ENCODE measurements around the gene NKX2-4.

The NKX2-4 gene

DNA sequence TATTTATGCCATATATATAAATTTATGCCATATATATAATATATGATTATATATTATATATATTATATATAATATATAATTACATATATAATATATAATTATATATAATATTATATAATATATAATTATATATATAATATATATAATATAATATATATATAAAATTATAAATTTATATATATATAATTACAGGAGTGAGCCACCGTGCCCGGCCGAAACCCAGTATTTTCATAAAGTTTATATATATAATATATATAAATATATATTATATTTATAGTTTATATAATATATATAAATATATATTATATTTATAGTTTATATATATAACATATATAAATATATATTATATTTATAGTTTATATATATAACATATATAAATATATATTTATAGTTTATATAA lies 31.6 kb downstream of the NKX2-4 start:
- Mint-ChIP-seq H3K36me3 (ENCODE audit: low read depth) (peaks cover 87% of the 10 kb centered on the region), H3K4me1 (ENCODE audit: low read depth) (peaks cover 17% of the 10 kb centered on the region), H3K4me3 (no peak overlapping the region), H3K27ac (no peak overlapping the region), H3K9me3 (no peaks in the 10 kb centered on the region), H3K27me3 (no peaks in the 10 kb centered on the region)
- intact Hi-C loops (cut with micrococcal nuclease), result no loop called here

DNA sequence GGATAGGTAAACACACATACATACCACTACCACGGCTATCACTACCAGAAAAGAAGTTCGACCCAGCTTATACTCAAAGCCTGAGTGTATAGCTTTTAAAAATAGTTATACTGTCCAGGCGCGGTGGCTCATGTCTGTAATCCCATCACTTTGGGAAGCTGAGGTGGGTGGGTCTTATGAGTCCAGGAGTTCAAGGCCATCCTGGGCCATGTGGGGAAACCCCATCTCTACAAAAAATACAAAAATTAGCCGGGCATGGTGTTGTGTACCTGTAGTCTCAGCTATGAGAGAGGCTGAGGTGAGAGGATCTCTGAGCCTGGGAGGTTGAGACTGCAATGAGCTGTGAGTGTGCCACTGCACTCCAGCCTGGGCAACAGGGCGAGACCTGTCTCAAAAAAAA lies 32.9 kb downstream of the NKX2-4 start:
- Mint-ChIP-seq H3K4me3 (no peak overlapping the region), H3K9me3 (no peaks in the 10 kb centered on the region), H3K36me3 (ENCODE audit: low read depth) (peaks cover 86% of the 10 kb centered on the region), H3K4me1 (ENCODE audit: low read depth) (peaks cover 30% of the 10 kb centered on the region), H3K27me3 (no peaks in the 10 kb centered on the region), H3K27ac (no peak overlapping the region)
- intact Hi-C loops (cut with micrococcal nuclease), result no loop called here

DNA sequence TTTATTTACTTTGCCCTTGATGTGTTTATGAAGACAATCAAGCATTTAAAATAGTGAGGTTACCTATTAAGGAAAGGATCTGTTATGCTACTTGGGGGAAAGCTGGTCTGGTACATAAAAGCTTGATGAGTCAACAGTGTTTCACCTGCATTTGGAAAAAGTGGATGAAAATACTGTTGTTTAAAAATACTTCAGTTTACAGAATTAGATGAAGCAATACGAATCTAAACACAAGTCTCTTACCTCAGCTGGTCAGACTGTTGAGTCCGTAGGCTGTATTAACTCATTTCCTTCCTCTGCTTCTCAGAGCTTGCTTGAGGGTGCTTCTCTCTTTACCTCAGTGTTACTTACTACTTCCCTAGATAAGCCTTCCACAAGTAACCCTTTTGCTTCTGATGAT lies 36.1 kb downstream of the NKX2-4 start:
- peaks cover 30% of the 10 kb centered on the region for H3K4me1 Mint-ChIP-seq (ENCODE audit: low read depth)
- H3K36me3 Mint-ChIP-seq (ENCODE audit: low read depth), result peaks cover 87% of the 10 kb centered on the region
- H3K9me3 Mint-ChIP-seq, result no peaks in the 10 kb centered on the region
- H3K4me3 Mint-ChIP-seq, result no peak overlapping the region
- no peak overlapping the region for H3K27ac Mint-ChIP-seq
- intact Hi-C loops (cut with micrococcal nuclease), result no loop called here
- no peaks in the 10 kb centered on the region for H3K27me3 Mint-ChIP-seq

DNA sequence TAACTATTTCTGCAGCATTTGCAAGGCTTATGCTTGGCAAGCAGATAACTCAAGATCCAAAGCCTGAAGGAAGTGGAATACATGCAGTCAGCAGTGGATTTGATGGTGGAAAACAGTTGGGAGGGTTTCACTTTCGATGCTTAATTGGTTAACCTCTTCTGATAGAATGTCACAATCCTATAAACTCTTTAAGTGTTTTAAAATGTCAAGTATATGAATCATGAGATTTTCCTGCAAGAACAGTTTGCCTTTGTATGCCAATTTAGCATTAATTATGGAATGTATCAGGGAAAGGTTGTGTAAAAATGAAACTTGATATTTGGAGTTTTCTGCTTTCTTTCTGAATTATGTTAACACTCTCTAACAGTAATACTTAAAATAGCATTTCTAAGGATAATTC lies 36.6 kb downstream of the NKX2-4 start:
- intact Hi-C loops (cut with micrococcal nuclease), result no loop called here
- no peaks in the 10 kb centered on the region for H3K27me3 Mint-ChIP-seq
- peak overlapping the region; percentile 33 for H3K27ac Mint-ChIP-seq
- no peak overlapping the region for H3K4me3 Mint-ChIP-seq
- no peaks in the 10 kb centered on the region for H3K9me3 Mint-ChIP-seq
- H3K36me3 Mint-ChIP-seq (ENCODE audit: low read depth), result peaks cover 90% of the 10 kb centered on the region
- H3K4me1 Mint-ChIP-seq (ENCODE audit: low read depth), result peaks cover 30% of the 10 kb centered on the region

DNA sequence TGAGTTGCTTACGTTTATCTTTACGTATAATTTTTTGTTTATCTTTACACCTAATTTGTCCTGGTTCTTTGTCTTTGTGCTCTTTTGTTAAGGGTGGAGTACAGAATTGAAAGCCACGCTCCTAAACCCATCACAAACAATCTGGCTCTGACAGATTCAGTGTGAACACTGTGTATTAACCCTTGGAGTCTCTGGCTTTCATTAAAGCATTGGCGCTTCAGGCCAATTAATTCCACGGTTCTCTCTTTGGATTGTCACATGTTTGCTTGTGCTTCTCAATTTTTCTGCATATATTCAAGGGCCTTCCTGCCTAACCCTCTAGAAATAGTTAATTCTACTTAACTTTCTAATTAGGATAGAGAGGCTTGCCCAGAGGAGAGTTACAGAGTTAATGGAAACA lies 38.6 kb downstream of the NKX2-4 start:
- intact Hi-C loops (cut with micrococcal nuclease), result loop anchor here (10.0 kb wide), 1 partner anchor 124 kb away; no protein-coding TSS in a partner anchor
- Mint-ChIP-seq H3K4me1 (ENCODE audit: low read depth) (peaks cover 30% of the 10 kb centered on the region), H3K27ac (no peak overlapping the region), H3K9me3 (no peaks in the 10 kb centered on the region), H3K36me3 (ENCODE audit: low read depth) (peaks cover 87% of the 10 kb centered on the region), H3K27me3 (no peaks in the 10 kb centered on the region), H3K4me3 (no peak overlapping the region)

DNA sequence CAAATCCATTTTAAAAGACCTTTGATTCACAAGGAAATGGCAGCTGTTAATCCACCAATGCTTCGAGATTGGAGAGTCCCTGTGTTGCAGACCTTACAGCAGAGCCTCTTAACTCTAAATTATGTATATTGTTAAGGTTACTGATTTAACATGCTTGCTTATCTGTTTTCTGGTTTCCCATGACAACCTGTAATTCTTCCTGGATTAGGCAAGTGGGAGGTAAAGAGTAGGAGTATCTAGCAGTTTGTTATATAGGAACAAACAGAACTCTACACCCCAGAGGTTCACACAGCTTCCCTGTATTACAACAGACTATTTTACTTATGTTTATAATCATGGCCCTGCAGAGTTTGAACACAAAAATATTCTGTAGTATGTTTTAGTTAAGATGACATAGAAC lies 39.5 kb downstream of the NKX2-4 start:
- peaks cover 78% of the 10 kb centered on the region for H3K36me3 Mint-ChIP-seq (ENCODE audit: low read depth)
- peaks cover 30% of the 10 kb centered on the region for H3K4me1 Mint-ChIP-seq (ENCODE audit: low read depth)
- intact Hi-C loops (cut with micrococcal nuclease), result loop anchor here (10.0 kb wide), 1 partner anchor 123 kb away; no protein-coding TSS in a partner anchor

DNA sequence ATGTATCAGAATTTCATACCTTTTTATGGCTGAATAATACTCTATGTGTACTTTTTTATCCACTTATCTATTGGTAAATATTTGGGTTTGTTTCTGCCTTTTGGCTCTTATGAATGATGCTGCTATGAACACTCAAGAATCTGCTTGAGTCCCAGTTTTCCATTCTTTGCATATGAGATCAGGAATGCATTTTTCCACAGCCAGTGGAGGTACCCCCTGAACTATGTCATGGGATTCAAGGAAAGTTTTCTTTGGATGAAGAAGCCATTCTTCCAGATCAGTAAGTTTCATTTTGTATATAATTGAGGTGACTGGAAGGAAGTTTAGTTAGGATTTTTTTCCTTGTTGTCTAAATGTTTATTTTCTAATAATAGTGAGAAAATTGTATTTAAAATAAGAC lies 40.9 kb downstream of the NKX2-4 start:
- Mint-ChIP-seq H3K9me3 (no peaks in the 10 kb centered on the region), H3K4me1 (ENCODE audit: low read depth) (peaks cover 19% of the 10 kb centered on the region), H3K4me3 (no peak overlapping the region), H3K27me3 (no peaks in the 10 kb centered on the region), H3K36me3 (ENCODE audit: low read depth) (peaks cover 69% of the 10 kb centered on the region), H3K27ac (no peak overlapping the region)
- intact Hi-C loops (cut with micrococcal nuclease), result loop anchor here (10.0 kb wide), 1 partner anchor 122 kb away; no protein-coding TSS in a partner anchor

More for the DNA sequence above, 39.5 kb downstream of the NKX2-4 start:
- Mint-ChIP-seq H3K9me3 (no peaks in the 10 kb centered on the region), H3K27ac (no peak overlapping the region), H3K4me3 (no peak overlapping the region), H3K27me3 (no peaks in the 10 kb centered on the region)

DNA sequence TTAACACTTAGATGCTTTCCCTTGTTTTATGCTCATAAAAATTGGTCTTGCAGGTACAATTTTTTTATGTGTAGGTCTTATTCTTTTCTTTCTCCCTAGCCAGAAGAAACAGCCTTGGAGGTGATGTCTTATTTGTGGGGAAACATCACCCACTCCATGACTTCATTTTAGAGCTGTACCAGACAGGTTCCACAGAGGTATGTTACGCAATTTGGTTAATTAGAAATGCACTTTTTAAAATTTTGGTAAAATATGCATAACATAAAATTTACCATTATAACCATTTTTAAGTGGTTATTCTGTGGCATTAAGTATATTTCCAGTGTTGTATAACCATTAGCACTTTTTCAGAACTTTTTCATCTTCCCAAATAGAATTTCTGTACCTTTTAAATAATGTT lies 41.3 kb downstream of the NKX2-4 start:
- Mint-ChIP-seq H3K9me3 (no peaks in the 10 kb centered on the region), H3K36me3 (ENCODE audit: low read depth) (peaks cover 69% of the 10 kb centered on the region), H3K4me3 (no peak overlapping the region), H3K27me3 (no peaks in the 10 kb centered on the region), H3K27ac (no peak overlapping the region), H3K4me1 (ENCODE audit: low read depth) (peaks cover 15% of the 10 kb centered on the region)
- intact Hi-C loops (cut with micrococcal nuclease), result loop anchor here (10.0 kb wide), 1 partner anchor 121 kb away; no protein-coding TSS in a partner anchor

DNA sequence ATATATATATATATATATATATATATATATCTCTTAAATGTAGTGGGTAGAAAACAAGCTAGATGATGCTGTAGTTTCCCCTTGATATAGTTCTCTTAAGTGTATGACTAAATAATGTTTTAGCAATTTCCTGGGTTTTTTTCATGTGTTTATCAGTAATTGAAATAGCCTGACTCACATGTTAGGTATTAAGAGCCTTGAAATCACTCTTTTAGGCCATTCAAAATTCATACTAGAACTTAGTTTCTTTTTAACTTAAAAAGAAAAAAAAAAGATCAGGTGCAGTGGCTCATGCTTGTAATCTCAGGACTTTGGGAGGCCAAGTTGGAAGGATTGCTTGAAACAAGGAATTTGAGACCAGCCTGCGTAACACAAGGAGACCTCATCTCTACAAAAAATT lies 44.1 kb downstream of the NKX2-4 start:
- Mint-ChIP-seq H3K27ac (no peak overlapping the region), H3K9me3 (no peaks in the 10 kb centered on the region), H3K36me3 (ENCODE audit: low read depth) (peaks cover 71% of the 10 kb centered on the region), H3K4me1 (ENCODE audit: low read depth) (no peaks in the 10 kb centered on the region), H3K27me3 (no peaks in the 10 kb centered on the region), H3K4me3 (no peak overlapping the region)
- intact Hi-C loops (cut with micrococcal nuclease), result loop anchor here (10.0 kb wide), 1 partner anchor 118 kb away; no protein-coding TSS in a partner anchor

DNA sequence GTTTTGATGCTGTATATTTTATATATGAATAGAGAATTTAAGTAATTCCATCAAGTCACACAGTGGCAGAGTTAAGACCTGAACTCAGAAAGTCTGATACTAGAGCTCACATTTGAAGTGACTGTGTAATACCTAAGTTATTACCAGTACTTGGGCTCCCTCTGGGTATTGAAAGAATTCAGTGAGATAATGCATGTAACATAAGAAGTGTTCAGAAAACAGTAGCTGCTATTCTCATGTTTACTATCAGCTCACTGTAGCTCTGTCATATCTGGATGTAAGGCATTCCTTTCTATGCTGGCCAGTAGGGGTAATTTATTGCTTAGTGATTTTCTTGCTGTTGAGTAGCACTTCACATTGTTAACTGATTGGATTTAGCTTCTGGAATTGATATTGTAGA lies 44.6 kb downstream of the NKX2-4 start:
- Mint-ChIP-seq H3K36me3 (ENCODE audit: low read depth) (peaks cover 73% of the 10 kb centered on the region), H3K9me3 (no peaks in the 10 kb centered on the region), H3K27ac (no peak overlapping the region), H3K27me3 (no peaks in the 10 kb centered on the region), H3K4me3 (no peak overlapping the region), H3K4me1 (ENCODE audit: low read depth) (no peaks in the 10 kb centered on the region)
- intact Hi-C loops (cut with micrococcal nuclease), result loop anchor here (10.0 kb wide), 1 partner anchor 118 kb away; no protein-coding TSS in a partner anchor
